GM18505 (cell line): ENCODE results near the gene IGLL5.
A peak's percentile ranks its signal among the peaks of the same experiment; 100 is the strongest.

ENCODE experiments used
- ATAC-seq: cut with Tn5 transposase; IDR thresholded peaks from one replicate; pipeline ENCODE4 v1.9.1; 2021; ENCODE audit not compliant: unreplicated experiment
- POLR2A ChIP-seq: IDR thresholded peaks from 4 replicates; pipeline ENCODE4 v1.6.1; 2011; ENCODE audit warnings: borderline replicate concordance; ENCODE audit not compliant: insufficient read depth, insufficient read length; ENCODE audit errors: extremely low read depth

IGLL5 gene

DNA sequence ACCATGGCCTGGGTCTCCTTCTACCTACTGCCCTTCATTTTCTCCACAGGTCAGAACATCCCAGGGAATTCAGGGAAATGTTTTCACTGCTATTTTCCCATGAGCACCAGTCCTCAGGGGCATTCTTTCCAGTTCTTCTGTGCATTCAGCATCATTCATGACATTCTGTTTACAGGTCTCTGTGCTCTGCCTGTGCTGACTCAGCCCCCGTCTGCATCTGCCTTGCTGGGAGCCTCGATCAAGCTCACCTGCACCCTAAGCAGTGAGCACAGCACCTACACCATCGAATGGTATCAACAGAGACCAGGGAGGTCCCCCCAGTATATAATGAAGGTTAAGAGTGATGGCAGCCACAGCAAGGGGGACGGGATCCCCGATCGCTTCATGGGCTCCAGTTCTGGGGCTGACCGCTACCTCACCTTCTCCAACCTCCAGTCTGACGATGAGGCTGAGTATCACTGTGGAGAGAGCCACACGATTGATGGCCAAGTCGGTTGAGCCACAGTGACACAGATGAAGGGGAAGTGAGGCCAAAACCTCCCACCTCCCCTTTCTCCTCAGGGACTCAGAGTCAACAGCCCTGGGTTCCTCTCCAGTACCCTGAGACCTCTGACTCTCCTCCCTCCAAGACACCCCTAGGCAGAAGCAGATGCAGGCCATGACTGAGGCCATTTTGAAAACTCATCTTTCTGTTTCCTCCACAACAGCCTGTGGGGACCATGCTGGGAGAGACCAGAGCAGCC, 15.9 kb upstream of the IGLL5 start:
- ATAC-seq = no peak
- no peak for TF ChIP-seq POLR2A

GRCh38 chr22:22872722-22873708, 14.6 kb upstream of the IGLL5 start:
- ATAC-seq = no peak
- no peak for TF ChIP-seq POLR2A

GRCh38 chr22:22877523-22878210, 9.9 kb upstream of the IGLL5 start:
- ATAC-seq = no peak
- no peak for TF ChIP-seq POLR2A

GRCh38 chr22:22878211-22878570, 9.4 kb upstream of the IGLL5 start:
- no peak for TF ChIP-seq POLR2A
- no peak for ATAC-seq

DNA sequence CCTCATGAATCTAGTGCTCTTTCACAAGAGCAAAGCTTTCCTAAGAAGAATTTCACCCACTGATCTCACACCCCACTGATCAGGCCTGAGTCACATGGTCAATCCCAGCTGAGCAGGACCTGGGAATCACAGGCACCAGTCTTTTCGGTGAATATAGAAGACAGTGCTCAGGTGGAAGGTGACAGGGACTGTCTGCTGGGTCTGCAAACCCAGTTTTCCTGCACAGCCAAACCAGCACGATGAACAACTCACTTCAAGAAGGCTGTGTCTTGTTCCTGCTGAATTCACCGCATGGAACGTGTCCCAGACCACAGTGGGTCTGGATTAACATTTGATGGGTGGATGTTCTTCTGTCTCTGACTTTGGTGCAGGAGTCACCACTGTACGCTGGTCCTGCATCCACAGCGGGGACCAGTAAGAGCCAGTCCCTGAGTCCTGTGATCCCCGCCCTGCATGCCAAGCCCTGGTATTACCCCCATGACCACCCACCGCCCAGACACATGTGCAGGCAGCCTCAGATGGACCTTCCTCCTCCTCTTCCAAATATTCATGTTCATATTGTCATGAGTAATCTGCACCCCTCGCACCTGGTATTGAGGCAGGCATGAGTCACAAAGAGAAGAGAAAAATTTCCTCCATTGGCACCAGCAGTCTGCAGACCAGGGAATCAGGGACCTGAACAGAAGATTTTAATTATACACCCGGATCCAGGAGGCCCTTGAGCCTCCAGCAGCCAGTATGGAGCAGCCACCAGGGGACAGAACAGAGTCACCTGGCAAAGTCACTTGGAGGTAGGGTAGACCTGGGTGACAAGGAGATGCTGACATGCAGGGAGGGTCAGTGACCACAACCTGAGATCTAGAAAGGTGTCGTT, 8.6 kb upstream of the IGLL5 start:
- ATAC-seq = no peak
- no peak for TF ChIP-seq POLR2A

DNA sequence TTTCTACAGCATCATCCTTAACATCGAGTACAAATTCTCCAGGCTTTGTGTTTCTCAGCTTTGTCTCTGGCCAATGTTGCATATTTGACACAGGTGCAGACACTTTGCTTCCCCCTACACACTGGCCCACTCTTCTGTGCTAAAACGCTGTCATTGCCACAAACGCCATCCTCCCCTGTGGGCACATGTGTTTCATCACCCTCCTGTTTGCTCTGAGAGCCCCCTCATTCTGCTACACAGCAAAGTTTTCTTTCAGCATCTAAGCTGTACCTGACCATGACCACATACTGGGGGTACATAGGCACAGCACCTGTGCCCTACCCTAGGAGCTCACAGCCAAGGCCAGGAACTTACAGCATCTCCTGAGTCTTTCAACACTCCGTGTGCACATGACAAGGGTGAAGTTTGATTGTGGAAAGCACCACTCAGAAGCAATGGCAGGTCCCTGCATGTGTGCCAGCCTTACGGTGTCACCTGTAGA, 7.9 kb upstream of the IGLL5 start:
- no peak for TF ChIP-seq POLR2A
- no peak for ATAC-seq

DNA sequence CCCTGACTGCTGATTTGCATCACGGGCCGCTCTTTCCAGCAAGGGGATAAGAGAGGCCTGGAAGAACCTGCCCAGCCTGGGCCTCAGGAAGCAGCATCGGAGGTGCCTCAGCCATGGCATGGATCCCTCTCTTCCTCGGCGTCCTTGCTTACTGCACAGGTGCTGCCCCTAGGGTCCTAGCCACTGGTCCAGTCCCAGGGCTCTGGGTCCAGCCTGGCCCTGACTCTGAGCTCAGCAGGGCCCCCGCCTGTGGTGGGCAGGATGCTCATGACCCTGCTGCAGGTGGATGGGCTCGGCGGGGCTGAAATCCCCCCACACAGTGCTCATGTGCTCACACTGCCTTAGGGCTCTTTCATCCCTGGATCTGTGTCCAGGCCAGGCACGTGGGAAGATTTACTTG, 7.0 kb upstream of the IGLL5 start:
- no peak for TF ChIP-seq POLR2A
- ATAC-seq = no peak

- peak; percentile 44 for TF ChIP-seq POLR2A
- no peak for ATAC-seq
Measured at GRCh38 chr22:22881116-22882000, 6.3 kb upstream of the IGLL5 start.

GRCh38 chr22:22882033-22882717, 5.4 kb upstream of the IGLL5 start:
- ATAC-seq = no peak
- peak; percentile 54 for TF ChIP-seq POLR2A

DNA sequence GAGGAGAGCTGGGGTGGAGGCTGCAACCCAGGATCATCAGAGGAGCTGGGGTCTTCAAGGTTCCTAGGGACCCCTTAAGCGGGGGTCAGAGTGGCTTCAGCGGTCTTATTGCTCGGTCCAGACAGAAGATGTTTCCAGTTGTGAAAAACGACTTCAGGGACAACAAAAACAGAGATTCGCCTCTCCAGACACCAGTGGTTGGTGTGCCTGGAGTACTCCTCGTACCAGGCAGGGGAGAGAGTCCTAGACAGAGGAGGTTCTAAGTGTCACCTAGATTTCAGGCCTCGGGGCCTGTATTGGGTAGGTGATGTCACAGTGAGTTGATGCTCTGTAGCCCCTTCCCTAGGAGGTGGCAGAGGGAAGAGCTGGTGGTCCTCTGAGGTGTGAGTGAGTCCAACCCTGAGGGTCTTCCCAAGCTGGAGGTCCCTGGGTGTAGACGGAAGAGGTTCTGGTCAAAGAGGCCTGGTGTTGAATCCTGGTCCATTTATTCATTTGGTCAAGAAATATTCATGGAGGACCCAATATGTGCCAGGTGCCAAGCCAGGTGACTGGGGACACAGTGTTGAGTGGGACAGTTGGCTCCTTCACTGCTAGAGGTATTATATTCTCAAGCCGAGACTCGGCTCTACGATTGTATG, 4.4 kb upstream of the IGLL5 start:
- ATAC-seq = no peak
- TF ChIP-seq POLR2A = no peak

GRCh38 chr22:22884010-22884887, 3.4 kb upstream of the IGLL5 start:
- TF ChIP-seq POLR2A = peak; percentile 12
- ATAC-seq = no peak
